LHCN-M2 (cell line): ENCODE data around the gene DYNLRB2. TPM values are rescaled to one million over a fixed set of nuclear protein-coding genes. Genes with fewer than 3 reads are reported as not detected.

Experiments
- DNase-seq: peaks from one replicate; pipeline ENCODE4 v3.0.0-alpha.2; 2012; ENCODE audit warnings: low read depth
- polyA plus RNA-seq: library from polyadenylated mRNA; unstranded; fragments of >200 nt; gene quantifications from one replicate; pipeline ENCODE4 v1.2.1, GENCODE V29; 2012; ENCODE audit warnings: missing spikeins
- total RNA-seq: library from RNA; depleted of rRNA; stranded (reverse); fragments of >200 nt; gene quantifications from 2 replicates; pipeline ENCODE4 v1.2.3, GENCODE V29; 2014; rRNA removed

Gene DYNLRB2
- not detected in 2 replicates for total RNA-seq
- polyA plus RNA-seq = not detected

DNA sequence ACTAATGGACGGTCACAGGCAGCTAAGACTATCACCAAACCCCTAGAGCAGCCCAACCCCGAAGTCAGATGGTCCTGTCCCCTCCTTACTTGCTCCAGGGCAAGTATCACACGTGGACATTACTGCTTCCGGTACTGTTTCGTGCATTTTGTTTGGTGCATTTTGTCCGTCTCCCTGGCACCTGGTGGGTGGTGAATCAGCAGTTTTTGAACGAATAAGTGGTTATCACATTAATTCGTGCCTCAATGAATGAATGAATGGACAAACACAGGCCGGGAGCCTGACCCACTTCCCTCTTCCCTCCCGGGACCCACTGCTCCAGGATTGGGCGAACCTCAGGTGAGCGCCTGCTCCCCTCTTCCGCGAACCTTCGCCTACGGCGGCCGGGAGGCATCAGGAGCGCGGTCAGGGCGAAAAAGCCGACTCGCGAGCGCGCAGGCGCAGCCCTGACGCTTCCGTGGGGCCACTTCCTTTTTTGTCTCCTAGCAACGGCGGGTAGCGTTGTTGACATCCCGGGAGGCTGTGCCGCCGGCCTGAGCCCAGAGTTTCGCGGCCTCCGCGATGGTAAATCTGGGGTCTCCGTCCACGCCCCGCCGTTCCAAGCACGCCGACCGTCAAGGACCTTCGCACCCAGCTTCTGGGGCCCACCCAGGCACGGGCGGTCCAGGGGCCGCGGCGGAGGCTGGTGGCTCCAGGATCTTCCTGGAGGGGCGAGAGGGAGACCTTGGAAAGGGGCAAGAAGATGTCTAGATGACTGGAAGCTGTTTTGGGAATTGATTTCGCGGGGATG is at the start of gene DYNLRB2:
TSS of gene DYNLRB2 (plus strand) at position 478 of the 790 bp plus-strand sequence. CDS start at position 562, 84 bp downstream.
- DNase-seq = peak; percentile 83

DNA sequence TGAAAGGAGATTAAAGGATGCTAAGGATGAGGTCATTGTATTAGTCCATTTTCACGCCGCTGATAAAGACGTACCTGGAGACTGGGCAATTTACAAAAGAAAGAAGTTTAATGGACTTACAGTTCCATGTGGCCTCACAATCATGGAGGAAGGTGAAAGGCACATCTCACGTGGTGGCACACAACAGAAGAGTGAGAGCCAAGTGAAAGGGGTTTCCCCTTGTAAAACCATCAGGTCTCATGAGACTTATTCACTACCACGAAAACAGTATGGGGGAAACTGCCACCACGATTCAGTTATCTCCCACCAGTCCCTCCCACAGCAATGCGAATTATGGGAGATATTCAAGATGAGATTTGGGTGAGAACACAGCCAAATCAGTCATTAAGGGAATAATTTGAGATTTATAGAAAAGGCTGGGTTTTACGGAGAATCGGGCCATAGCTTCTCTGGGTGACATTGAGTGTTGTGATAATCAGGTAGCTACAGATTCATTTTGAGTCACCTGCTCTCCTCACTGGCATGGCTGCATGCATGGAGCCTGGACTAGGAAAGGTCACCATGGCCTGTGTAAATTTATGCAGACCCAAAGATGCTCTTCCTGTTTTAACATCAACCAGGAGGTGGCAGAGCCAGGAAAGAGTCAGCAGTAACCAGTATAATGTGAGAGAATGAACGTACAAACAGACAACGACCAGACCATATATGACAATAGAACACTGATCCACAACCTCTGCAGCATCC is 40.5 kb upstream of the DYNLRB2 start:
- no peak for DNase-seq

DNA sequence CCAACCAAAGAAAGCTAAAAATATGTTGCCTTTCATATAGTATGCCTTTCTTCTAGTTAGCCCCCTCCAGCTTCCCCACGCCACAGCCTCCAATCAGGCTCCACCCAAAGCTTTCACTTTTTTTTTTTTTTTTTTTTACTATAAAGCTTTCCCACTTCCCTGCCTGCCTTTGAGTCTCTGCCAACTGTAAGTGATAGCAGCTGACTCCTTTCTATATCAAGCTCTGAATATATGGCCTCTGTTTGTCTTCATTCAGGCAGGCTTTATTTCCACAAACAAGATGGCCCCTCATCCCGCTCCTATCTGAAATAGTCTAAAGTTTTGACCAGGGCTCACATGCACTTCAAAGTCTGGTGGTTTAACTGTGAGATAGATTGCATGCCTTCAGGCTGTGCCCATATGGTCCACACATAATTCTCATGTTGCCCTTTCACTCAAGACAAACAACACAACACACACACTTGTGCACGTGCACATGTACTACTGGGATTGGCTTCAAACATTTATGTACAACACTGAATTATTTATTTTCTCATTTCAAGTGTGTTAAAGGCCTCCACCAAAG is 39.8 kb upstream of the DYNLRB2 start:
- no peak for DNase-seq

DNA sequence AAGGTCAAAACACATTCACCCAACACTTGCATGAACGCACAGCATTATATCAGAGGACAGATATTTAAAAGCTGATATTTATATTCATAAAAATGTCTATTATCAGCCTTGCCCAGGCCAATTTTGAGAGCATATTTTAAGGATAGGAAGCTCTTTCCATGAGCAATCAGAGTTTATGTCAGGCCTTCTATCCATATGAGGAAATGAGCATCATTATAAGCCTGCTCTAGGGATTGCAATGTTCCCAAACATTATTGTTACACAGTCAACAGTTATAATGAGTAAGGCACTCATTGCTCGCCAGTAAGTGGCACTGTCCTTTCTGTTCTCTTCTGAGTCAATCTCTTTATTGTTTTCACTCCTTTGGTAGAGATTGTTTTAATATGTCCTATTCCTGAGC is 37.7 kb upstream of the DYNLRB2 start:
- no peak for DNase-seq

DNA sequence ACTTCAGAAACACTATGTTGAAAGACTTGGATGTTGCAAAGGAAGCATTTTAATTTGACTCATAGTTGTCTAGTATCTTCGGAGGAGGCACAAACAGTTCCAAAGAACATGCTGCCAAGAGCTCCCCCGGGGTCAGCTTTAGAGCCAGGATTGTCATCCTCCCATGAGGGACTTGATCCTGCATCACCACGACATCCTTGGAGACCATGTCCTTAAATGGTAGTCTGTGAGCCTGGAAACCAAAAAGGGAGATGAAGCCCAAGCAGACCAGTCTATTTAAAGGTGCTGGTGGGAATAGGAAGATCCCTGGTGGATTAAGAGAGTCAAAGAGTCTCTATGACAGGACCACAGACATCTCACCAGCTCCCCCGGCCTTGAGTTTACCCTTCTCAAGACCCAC is 33.3 kb upstream of the DYNLRB2 start:
- DNase-seq = no peak

DNA sequence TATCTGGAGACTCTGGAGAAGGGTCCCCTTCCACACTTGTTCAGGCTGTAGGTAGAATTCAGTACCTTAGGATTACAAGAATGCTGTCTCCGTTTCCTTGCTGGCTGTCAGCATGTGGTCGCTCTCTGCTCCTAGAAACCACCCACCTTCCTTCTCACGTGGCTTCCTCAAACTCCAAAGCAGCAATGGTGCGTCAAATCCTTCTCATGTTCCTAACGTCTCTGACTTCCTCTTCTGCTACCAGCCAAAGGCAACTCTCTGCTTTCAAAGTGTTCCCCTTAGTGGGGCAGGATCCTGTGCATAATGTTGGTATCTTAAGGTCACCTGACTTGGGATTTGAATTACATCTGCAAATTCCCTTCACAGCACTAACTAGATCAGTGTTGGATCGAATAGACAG is 30.9 kb upstream of the DYNLRB2 start:
- DNase-seq = no peak

DNA sequence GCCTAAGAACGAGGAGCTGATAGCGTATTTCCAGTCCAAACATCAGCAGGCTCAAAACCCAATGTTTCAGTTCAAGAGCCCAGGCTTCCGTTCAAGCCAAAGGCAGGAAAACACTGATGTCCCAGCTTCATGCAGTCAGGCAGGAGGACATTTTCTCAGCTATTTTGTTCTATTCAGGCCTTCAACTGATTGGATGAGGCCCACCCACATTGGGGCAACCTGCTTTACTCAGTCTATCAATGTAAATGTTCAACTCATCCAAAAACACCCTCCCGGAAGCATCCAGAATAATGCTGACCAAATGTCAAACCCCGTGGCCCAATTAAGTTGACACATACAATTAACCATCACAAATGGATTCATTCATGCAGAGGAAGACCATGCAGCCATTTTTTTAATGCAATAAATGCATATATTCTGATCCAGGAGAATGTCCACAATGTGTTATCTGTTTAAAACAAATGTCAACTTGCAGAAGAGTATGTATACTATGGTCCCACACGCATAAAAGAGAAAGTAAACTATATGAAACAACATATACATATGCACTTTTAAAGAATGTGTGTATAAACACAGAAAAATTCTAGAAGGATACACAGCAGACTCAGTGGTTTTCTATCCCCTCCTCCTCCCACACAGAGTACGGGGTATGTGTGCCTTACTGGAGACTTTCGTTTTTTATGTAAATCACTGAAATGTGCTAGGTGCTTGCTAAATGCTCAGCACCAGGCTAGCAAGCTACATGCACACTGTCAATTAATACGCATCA is 28.8 kb upstream of the DYNLRB2 start:
- DNase-seq = no peak

DNA sequence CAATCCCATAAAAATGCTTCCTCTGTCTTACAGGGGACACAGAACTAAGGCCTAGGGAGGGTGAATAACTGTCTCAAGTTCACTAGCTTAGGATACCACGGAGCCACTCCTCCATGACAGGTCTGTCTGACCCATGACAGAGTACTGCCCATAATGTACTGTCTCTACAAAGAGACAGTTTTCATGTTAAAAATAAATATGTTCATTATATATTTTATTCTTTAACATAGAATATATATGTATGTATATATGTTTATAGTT is 28.3 kb upstream of the DYNLRB2 start:
- no peak for DNase-seq

DNA sequence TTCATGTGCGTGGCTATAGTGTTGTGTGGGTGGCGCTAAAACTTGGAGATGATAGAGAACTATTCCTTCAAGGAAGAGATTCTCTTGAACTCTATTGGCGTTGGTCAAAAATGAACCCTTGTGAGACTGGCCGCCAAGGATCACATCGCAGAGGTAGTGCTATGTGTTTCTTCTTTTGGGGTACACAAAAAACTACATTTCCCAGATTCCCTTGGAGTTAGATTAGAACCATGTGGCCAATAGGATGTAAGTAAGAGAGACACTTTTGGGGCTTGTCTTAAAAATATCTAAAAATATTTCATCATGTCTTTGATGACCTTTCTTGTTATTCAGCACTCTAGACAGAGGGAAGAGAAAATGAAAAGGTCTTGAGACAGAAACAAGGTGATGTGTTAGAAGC is 25.4 kb upstream of the DYNLRB2 start:
- no peak for DNase-seq

DNA sequence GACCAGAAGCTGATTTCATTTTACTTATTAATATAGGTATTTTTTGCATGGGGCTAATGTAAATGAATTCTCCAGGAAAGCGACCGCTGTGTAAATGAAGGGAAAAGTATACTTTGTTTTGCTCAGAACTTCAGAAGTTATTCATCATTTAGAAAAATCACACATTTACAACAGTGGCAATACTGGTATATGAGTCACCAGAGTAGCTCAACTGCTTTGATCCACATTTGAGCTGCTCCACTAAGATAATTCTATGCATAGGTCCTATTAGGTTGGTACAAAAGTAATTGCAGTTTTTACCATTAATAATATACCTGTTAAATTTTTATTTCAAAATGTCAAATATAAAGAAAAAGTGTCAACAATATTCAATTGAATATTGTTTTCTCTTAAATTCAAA is 22.9 kb upstream of the DYNLRB2 start:
- DNase-seq = no peak

DNA sequence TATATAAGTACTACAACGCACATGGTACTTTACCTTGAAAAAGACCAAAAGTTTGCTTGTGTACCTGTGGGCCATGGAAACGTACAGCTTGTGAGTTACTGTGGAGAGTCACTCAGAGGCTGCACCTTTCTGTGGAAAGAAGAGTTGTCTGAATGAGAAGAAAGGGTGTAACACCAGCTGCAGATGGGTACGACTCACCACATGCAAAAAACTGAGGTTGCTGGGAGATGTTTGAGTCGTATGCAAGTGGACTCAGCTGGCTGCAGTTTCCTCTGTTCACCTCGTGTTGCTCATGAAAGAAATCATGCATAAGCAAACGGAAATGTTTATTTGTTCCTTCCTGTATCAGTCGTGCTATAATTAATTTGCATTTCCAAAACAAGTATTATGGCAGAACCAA is 22.4 kb upstream of the DYNLRB2 start:
- no peak for DNase-seq

DNA sequence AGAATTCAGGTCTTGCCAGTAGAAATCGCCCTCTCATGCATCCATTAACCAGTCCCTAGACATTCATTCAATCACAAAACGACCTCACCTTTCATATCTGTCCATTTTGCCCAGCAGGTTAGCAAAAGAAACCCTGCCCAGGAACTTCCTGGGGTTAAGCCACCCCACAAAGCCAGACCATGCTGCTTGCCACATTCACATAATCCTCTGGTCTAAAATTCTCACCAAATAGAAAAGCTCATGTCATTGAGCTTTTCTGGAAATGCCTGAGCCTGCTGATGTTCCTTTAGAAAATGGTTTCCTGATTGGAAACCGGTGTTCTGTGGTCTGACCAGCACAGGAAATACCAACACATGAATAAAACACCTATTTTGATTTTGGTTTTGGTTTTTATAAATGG is 21.6 kb upstream of the DYNLRB2 start:
- no peak for DNase-seq

DNA sequence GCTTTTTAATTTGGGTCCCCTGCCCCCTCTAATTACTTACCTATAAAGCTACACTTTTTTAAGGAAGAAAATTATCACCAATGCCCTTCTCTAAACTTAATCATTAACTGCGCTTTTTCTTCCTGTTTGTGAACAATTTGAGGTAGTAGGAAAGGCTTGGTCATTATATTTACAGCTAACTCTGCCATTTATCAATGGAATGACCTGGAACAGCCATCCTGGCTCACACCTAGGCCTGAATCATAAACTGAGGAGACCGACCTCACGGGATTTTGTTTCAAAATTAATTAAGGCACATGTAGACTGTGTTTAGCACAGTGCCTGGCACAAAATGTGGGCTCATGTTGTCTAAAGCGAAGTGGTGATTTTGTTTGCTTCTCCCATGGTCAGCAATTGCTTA is 15.4 kb upstream of the DYNLRB2 start:
- no peak for DNase-seq

DNA sequence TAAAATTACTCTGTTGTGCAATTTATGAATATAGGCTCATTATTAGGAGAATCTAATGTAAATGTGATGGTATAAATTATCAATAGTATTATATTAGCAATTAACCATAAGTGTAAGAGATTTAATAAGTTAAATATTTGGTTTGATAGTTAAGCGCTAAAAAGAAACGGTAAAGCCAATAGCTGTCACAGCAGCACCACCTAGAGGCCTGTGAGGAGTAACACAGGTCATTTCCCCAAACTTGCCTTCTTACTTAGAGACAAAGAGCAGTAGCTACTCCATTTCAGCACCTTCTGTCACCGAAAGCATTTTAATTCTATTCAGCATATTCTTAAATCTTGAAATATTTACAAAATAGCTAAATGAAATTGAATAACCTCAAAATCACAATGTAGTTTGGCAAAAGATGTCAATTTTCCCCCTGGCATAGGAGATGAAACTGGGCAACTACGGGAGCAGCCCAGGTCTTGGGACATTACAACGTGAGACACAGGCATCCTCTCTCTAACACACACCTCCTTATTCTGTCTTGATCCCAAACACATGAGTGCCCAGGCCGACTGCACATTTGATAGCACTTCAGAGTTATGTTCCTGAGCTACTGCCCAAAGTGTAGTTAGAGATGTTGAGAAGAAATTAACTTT is 14.3 kb upstream of the DYNLRB2 start:
- DNase-seq = peak; percentile 48

DNA sequence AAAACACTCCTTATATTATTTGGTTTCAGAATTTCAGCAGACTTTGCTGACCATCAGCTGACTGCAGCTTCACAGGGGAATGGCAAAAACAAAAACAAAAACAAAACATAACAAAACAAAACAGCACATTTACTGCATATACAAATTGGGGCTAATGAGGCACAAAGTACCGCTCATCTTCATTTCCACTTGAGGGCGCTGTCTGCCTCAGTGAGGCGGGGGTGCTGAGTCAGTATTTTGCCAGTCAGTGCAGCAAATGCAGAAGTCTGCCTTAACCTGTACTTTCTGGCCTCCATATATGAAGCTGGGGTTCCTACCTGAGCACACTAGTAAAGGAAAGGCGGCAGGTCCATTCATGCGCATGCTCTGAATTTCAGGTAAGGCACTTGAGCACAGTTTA is 13.5 kb upstream of the DYNLRB2 start:
- no peak for DNase-seq

DNA sequence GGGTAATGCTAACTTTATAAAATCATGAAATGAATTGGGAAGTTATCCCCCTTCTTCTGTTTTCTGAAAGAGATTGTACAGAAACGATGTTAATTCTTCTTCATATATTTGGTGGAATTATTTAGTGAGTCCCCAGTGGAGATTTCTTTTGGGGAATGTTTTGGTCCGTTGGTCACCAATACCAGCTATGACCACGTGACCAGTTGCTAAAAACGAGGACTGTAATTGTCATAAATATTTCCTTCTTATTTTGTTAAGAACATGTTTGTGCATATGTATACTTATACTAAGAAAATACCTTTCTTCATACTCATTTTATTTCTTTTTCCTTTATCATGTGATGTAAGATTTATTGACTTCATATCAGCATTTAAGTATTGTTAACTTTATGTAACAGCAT is 10.3 kb upstream of the DYNLRB2 start:
- no peak for DNase-seq

DNA sequence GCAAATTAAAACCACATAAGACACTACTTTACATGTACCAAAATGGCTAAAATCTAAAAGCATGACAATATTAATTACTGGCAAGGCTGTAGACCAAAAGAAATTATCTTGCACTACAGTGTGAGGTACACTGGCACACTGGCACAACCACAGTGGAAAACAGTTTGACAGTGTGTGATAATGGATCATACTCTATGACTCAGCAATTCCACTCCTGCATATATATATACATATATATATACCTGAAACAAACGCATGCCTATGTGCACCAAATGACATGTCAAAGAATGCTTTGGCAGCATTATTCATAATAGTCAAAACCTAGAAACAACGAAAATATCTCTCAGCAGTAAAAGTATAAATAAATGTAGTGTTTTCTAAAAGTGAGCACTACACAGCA is 4.6 kb upstream of the DYNLRB2 start:
- DNase-seq = no peak

DNA sequence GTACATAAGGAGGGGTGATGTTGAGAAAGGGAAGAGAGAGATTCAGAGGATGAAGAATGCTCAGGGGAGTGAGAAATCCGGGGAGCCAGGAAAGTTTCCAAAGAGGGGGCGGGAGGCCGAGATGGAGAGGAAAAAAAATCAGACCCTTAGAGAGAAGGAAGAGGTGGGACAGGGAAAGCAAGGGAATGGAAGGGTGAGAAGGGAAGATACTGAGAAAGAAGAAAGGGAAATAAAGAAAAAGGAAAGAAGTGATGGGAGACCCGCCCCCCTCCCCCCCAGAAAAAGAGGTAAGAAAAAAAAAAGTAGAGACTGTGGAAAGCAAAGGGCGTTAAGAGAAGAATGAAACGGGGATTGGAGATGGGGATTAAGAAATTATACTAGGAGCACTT is 507 bp downstream of the DYNLRB2 start:
- no peak for DNase-seq

DNA sequence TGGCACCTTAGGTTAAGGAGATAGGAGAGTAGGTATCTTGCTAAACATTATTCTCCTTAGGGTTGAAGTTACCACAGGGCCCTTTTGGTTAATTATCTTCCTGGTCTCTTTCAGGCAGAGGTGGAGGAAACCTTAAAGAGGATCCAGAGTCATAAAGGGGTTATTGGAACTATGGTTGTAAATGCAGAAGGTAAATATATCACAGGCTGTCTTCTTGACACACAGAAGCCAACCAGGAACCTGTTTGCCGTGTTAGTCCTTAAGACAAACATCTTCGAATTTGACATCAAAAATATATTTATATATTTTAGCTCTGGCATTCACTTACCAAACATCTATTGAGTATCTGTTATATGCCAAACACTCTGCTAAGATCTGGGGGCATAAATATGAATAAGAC is 2.4 kb downstream of the DYNLRB2 start:
- no peak for DNase-seq

DNA sequence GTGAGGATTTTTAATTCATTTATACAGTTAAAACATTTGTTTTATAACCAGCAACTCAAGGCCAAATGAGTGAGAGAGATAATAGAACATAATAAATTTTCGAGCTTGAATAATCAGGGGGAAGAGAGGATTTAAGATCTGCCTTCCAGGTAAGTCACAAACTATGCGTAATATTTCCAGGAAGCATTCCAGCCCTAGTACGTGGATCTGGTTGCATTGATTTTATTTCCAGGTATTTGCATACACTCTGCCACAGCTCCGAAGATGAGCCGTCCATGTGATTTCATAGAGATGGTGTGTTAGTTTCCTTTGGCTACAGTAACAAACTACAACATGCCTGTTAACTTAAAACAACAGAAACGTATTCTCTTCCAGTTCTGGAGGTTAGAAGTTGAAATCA is 3.5 kb downstream of the DYNLRB2 start:
- no peak for DNase-seq

DNA sequence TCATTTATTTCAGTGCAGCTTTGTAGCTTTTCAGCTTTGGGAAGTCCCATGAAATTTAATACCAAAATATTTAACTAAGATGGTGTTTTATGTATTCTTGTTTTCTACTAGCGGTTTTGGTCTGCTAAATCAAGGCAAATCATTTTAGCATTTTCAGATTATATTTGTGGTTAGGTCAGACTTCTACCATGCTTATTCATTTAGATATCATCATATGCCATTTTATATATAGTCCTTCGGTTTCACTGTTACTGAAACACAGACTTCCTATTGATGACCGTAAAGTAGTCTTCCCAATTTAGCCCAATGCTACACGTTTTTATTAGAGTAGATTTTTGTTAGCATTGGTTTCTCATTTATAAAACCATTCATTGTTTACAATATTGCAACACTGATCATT is 5.5 kb downstream of the DYNLRB2 start:
- no peak for DNase-seq

DNA sequence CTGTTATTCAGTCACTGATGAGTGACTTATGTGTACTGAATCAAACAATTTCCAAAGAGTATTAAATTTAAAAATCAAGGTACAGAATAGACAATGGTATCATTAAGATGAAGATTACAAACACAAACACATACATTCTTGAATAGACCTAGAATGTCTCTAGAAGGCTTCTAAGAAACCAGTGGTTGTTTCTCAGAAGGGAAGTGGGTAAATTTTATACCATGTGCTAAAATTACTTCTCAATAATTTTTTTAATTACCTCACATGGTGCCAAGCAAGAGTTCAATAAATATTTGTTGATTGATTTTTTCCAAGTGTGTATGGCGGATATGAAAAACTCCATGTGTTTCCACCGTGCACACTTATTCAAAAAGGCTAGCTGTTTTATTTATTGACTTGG is 6.4 kb downstream of the DYNLRB2 start:
- no peak for DNase-seq
